CD14-positive monocyte (primary cell): Measurements from ENCODE around the gene PLEK2. TPM values are rescaled to one million over a fixed set of nuclear protein-coding genes. Genes with fewer than 3 reads are reported as not detected.

Experiments used
- DNase-seq, 3 donors: peaks; one replicate each; pipeline ENCODE4 v3.0.0-alpha.2; 2011 to 2022
- H2AFZ ChIP-seq: 2 replicates; pipeline ENCODE4 v1.6.0; 2012; ENCODE audit warnings: mild to moderate bottlenecking, low read depth, low read length, inconsistent platforms; ENCODE audit not compliant: insufficient read depth, poor library complexity, severe bottlenecking
- H3K27ac ChIP-seq, 2 donors: 1 replicate in 1 of 2; 2 replicates in 1 of 2; pipeline ENCODE4 v1.5.1; 2012 to 2013; ENCODE audit warnings: low read length in 2 of 2, control low read depth in 1 of 2, inconsistent platforms in 1 of 2, low read depth in 1 of 2, mild to moderate bottlenecking in 1 of 2
- H3K27me3 ChIP-seq, 2 donors: one replicate each; pipeline versions ENCODE4 v1.6.0 to v1.6.1; 2011 to 2013; ENCODE audit warnings: low read length in 2 of 2; ENCODE audit not compliant: control insufficient read depth in 2 of 2, insufficient read depth in 2 of 2
- H3K36me3 ChIP-seq, 2 donors: replicated peaks in 1 of 2; 1 replicate in 1 of 2; 2 replicates in 1 of 2; pipeline versions ENCODE4 v1.5.1 to v1.6.1; 2012 to 2013; ENCODE audit warnings: low read length in 2 of 2, control low read depth in 1 of 2, inconsistent platforms in 1 of 2, mild to moderate bottlenecking in 1 of 2; ENCODE audit not compliant: insufficient read depth in 2 of 2, control insufficient read depth in 1 of 2
- H3K4me1 ChIP-seq, 2 donors: 1 replicate in 1 of 2; 2 replicates in 1 of 2; pipeline versions ENCODE4 v1.5.1 to v1.6.1; 2012 to 2013; ENCODE audit warnings: low read length in 2 of 2, control low read depth in 1 of 2, inconsistent platforms in 1 of 2, mild to moderate bottlenecking in 1 of 2, moderate library complexity in 1 of 2; ENCODE audit not compliant: insufficient read depth in 2 of 2, control insufficient read depth in 1 of 2
- H3K4me2 ChIP-seq: replicated peaks from 2 replicates; pipeline ENCODE3; 2012; ENCODE audit warnings: low read length, moderate library complexity, mild to moderate bottlenecking; ENCODE audit not compliant: poor library complexity, severe bottlenecking; ENCODE audit errors: extremely low read depth
- H3K4me3 ChIP-seq, 3 experiments: fragments of 200-600 bp in 1 of 3; sonication (generic) in 1 of 3; replicated peaks in 1 of 3; 1 replicate in 2 of 3; 2 replicates in 1 of 3; pipeline ENCODE4 v1.5.1; 2011 to 2013; ENCODE audit warnings: low read length in 3 of 3, mild to moderate bottlenecking in 3 of 3, control low read depth in 2 of 3, low read depth in 2 of 3, inconsistent platforms in 1 of 3, moderate library complexity in 1 of 3
- H3K79me2 ChIP-seq: 2 replicates; pipeline ENCODE4 v1.6.0; 2012; ENCODE audit warnings: mild to moderate bottlenecking, control low read depth, inconsistent platforms, low read length, moderate library complexity; ENCODE audit not compliant: insufficient read depth
- H3K9ac ChIP-seq: 2 replicates; pipeline ENCODE4 v1.6.0; 2017; ENCODE audit warnings: low read length, mild to moderate bottlenecking; ENCODE audit not compliant: insufficient read depth, poor library complexity, severe bottlenecking
- H3K9me3 ChIP-seq, 2 donors: replicated peaks in 1 of 2; 1 replicate in 1 of 2; 2 replicates in 1 of 2; pipeline versions ENCODE4 v1.5.1 to v1.6.1; 2012 to 2013; ENCODE audit warnings: low read length in 2 of 2, control low read depth in 1 of 2; ENCODE audit not compliant: control insufficient read depth in 1 of 2, insufficient read depth in 1 of 2
- H4K20me1 ChIP-seq: 2 replicates; pipeline ENCODE4 v1.6.0; 2012; ENCODE audit warnings: mild to moderate bottlenecking, low read length, control low read depth, moderate library complexity; ENCODE audit not compliant: insufficient read depth
- H3K27ac Mint-ChIP-seq, 7 donors: one replicate each; pipeline ENCODE4 v1.8.0; 2020; ENCODE audit warnings: mild to moderate bottlenecking in 7 of 7, mixed read lengths in 7 of 7, moderate library complexity in 6 of 7, inconsistent platforms in 2 of 7
- H3K27me3 Mint-ChIP-seq, 3 donors: one replicate each; pipeline ENCODE4 v1.8.0; 2021 to 2022; ENCODE audit warnings: low read depth in 3 of 3, mild to moderate bottlenecking in 3 of 3, mixed read lengths in 3 of 3, moderate library complexity in 3 of 3, inconsistent platforms in 1 of 3
- H3K36me3 Mint-ChIP-seq, 2 donors: one replicate each; pipeline ENCODE4 v1.8.0; 2020; ENCODE audit warnings: mixed read lengths in 2 of 2, inconsistent platforms in 1 of 2, mild to moderate bottlenecking in 1 of 2
- H3K4me1 Mint-ChIP-seq: one replicate; pipeline ENCODE4 v1.8.0; 2020; ENCODE audit warnings: mild to moderate bottlenecking, mixed read lengths
- H3K4me3 Mint-ChIP-seq, 2 donors: one replicate each; pipeline ENCODE4 v1.8.0; 2020; ENCODE audit warnings: mild to moderate bottlenecking in 2 of 2, mixed read lengths in 2 of 2, moderate library complexity in 1 of 2
- H3K9me3 Mint-ChIP-seq, 7 donors: one replicate each; pipeline ENCODE4 v1.8.0; 2020 to 2022; ENCODE audit warnings: mixed read lengths in 7 of 7, mild to moderate bottlenecking in 6 of 7, moderate library complexity in 6 of 7, inconsistent platforms in 2 of 7
- WGBS: methylation state at CpG from one replicate; pipeline ENCODE4 v1.1.5; 2013; ENCODE audit warnings: missing lambda C conversion rate; ENCODE audit not compliant: insufficient coverage; 5-methylcytosine and 5-hydroxymethylcytosine counted together
- intact Hi-C, 2 donors: fragments of 100-400 bp; cut with micrococcal nuclease; formaldehyde crosslinking; loops; one replicate each; pipeline versions ENCODE4 v1.15.0 to v1.15.1; 2023
- polyA plus RNA-seq, 3 donors: library from polyadenylated mRNA; depleted of rRNA in 1 of 3; unstranded in 2 of 3; stranded (reverse) in 1 of 3; fragments of 300-500 nt in 2 of 3; fragments of >200 nt in 1 of 3; fragmentation: Illumina TruSeq in 2 of 3; gene quantifications; 1 replicate in 2 of 3; 2 replicates in 1 of 3; pipeline ENCODE4 v1.2.3, GENCODE V29; 2012 to 2021
- TF ChIP-seq, protein P1 (sequence below): fragments of 200-600 bp; IDR thresholded peaks from one replicate; pipeline ENCODE4 v1.8.0; 2022; ENCODE audit warnings: antibody characterized with exemption, mild to moderate bottlenecking

PLEK2 gene
- polyA plus RNA-seq, 3 donors, result 0.20 TPM; not detected in 2

DNA sequence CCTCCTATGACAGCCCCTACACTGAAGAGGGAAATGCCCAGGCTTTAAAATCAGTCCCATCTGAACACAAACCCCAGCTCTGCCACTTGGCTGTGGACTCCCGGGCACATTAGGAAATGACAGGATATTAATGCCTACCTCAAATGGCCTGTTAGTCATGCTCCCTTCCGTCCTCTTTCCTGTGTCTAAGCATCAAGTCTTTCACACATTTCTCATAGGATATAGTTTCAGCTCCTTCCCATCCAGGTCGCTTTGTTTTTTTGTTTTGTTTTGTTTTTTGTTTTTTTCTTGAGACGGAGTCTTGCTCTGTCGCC, 16.1 kb downstream of the PLEK2 start:
- WGBS, result 54% methylated on average over 2 of the region's 5 CpGs
- TF ChIP-seq, protein P1, sequence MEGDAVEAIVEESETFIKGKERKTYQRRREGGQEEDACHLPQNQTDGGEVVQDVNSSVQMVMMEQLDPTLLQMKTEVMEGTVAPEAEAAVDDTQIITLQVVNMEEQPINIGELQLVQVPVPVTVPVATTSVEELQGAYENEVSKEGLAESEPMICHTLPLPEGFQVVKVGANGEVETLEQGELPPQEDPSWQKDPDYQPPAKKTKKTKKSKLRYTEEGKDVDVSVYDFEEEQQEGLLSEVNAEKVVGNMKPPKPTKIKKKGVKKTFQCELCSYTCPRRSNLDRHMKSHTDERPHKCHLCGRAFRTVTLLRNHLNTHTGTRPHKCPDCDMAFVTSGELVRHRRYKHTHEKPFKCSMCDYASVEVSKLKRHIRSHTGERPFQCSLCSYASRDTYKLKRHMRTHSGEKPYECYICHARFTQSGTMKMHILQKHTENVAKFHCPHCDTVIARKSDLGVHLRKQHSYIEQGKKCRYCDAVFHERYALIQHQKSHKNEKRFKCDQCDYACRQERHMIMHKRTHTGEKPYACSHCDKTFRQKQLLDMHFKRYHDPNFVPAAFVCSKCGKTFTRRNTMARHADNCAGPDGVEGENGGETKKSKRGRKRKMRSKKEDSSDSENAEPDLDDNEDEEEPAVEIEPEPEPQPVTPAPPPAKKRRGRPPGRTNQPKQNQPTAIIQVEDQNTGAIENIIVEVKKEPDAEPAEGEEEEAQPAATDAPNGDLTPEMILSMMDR, result no peak

DNA sequence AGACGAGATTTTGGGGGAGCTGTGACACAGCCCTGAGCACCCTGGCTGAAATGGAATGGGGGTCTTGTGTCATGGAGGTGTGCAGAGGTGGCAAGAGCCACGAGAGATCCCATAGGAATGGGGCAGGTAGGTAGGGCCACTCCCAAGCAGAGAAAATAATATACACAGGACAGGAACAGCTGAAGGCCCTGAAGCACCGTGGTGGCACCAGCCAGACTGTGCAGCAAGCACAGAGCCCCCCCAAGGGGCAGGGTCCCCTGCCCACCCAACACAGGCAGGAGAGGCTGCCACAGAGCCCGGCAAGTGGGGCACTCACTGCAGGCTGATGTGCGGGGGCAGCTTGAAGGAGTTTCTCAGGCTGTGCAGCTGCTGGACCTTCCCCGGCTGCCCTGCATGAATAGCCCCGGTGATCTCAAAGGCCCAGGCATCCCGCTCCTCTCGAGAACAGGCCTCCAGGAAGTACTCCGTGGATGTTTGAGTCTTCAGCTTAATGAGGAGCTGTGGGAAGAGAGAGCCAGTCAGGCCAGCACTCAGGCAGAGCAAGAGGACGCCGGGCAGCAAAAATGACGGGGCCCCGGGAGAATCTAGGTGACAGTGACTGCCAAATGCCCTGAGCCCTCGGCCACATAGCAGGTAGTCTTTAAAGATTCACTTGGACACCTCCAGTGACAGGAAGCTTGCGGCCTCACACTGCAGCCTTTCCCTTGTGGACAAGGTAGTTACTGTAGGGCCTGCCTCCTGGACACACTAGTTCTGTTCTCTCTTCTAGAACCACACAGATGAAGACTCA, 16.7 kb downstream of the PLEK2 start:
- Histone ChIP-seq H4K20me1 (no peaks in the 10 kb centered on the region), H3K9ac (no peak overlapping the region), H3K27me3 (no peaks in the 10 kb centered on the region), H3K4me3 (no peak overlapping the region), H3K36me3 (no peaks in the 10 kb centered on the region), H3K27ac (no peak overlapping the region), H3K4me1 (no peaks in the 10 kb centered on the region), H3K4me2 (no peak overlapping the region), H3K79me2 (no peaks in the 10 kb centered on the region), H2AFZ (no peak overlapping the region), H3K9me3 (no peaks in the 10 kb centered on the region)
- Mint-ChIP-seq H3K4me3 (no peak overlapping the region), H3K9me3 (peaks cover 0 to 1% (median 0%) of the 10 kb centered on the region in 7 donors), H3K36me3 (no peaks in the 10 kb centered on the region), H3K27me3 (peaks cover 3 to 13% (median 7%) of the 10 kb centered on the region in 3 donors), H3K27ac (no peak overlapping the region), H3K4me1 (peaks cover 2% of the 10 kb centered on the region)
- 89% methylated on average over 13 of the region's 16 CpGs for WGBS
- DNase-seq, result no peak
- intact Hi-C loops, result no loop called here
- TF ChIP-seq, protein P1, result no peak

More for the DNA sequence above, 16.1 kb downstream of the PLEK2 start:
- Histone ChIP-seq H3K9ac (no peak overlapping the region), H3K27me3 (no peaks in the 10 kb centered on the region), H3K27ac (no peak overlapping the region), H3K9me3 (no peaks in the 10 kb centered on the region), H3K4me3 (no peak overlapping the region), H3K4me1 (no peaks in the 10 kb centered on the region), H2AFZ (no peak overlapping the region), H3K36me3 (no peaks in the 10 kb centered on the region), H3K4me2 (no peak overlapping the region), H3K79me2 (no peaks in the 10 kb centered on the region), H4K20me1 (no peaks in the 10 kb centered on the region)
- Mint-ChIP-seq H3K36me3 (no peaks in the 10 kb centered on the region), H3K27ac (no peak overlapping the region), H3K4me3 (no peak overlapping the region), H3K4me1 (peaks cover 2% of the 10 kb centered on the region), H3K27me3 (peaks cover 5 to 11% (median 10%) of the 10 kb centered on the region in 3 donors), H3K9me3 (peaks cover 0 to 1% (median 0%) of the 10 kb centered on the region in 7 donors)
- intact Hi-C loops, result no loop called here
- DNase-seq, result no peak
